Hepatocyte (in vitro differentiated cells): ENCODE measurements around the gene PDE7B.

Source experiments
- CTCF ChIP-seq: fragments of 200-600 bp; sonication (generic); IDR thresholded peaks from 2 replicates; pipeline ENCODE4 v1.5.1; 2016; ENCODE audit warnings: antibody characterized with exemption, mild to moderate bottlenecking; ENCODE audit not compliant: poor library complexity
- EZH2 ChIP-seq: fragments of 200-600 bp; sonication (generic); IDR thresholded peaks from 2 replicates; pipeline ENCODE4 v1.6.1; 2016; ENCODE audit warnings: antibody characterized with exemption, mild to moderate bottlenecking, borderline replicate concordance
- EZH2phosphoT487 ChIP-seq: fragments of 200-600 bp; sonication (generic); IDR thresholded peaks from one replicate; pipeline ENCODE4 v1.6.1; 2018; ENCODE audit warnings: antibody characterized with exemption, mild to moderate bottlenecking, low read depth, moderate library complexity; ENCODE audit not compliant: unreplicated experiment, severe bottlenecking

- no peak for TF ChIP-seq CTCF
- TF ChIP-seq EZH2phosphoT487, result no peak
- TF ChIP-seq EZH2, result no peak
Observed at GRCh38 chr6:136060052-136060451, 208.6 kb downstream of the PDE7B start.
